ENCODE results near the gene LARGE2.

LARGE2 gene

DNA sequence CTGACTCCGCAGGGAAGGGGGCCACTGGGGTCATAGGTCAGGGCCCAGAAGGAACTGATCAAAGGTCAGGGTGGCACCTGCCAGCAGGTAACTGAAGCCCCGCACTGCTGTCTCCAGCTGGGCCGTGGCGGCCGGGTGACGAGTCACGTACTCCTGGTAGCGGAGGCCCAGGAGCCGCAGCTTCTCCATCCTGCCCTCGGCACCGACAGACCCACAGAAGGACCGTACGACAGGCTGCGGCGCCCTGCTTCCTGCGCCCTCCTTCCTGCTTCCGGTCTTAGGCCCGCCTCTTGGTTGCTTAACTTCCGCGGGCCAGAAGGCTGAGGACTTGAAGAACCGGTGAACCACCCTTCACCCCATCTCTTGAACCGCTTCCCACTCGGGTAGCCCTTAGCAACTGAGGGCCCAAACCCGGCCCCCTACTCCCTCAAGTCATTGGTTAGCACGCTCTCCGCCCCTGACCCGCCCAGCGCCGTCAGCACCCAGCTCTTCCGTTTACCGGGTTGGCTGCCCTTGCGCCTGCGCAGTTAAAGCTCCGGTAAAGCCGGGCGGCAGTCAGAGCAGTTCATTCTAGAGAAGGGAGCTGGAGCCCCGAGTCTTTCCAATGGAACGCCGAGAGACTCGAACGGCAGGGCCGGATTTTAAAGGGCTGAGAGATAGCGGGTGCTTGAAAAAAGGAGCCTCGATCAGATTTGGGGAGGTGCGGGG is 4.7 kb upstream of the LARGE2 start, which contains the start of gene PEX16:
PEX16 (minus strand) TSS at position 255 of the 708 bp plus-strand sequence; CDS start at position 189, 66 bp downstream.
- DNase-seq, result peak; percentile 87 to 93

DNA sequence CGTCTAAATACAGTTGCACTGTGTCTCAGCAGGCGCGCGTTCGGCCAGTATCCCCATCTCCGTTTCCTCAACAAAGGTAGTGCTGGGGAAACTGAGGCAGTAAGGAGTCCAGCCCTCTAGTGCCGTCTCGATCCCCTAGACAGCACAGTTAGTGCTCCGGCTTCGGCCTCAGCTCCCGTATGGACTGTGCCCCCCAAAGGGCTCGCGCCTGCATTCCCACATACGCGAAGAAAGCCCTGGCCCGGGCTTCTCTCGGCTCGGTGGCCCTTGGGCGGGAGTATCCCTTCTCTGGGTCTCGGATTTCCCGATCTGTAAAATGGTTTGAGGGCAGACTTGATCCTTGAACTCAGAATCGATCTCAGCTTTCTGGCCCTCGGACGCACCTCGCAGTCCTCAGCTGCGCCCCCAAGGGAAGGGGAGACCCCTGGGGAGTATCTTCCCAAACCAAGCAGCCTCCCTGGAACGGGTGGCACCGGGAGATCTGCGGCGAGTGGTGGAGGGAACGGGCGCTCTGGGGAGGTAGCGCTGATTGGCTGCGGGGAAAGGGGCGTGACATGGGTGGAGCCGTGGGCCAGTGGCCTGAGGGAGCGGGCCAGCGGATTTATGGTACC is 4.0 kb upstream of the LARGE2 start:
- DNase-seq, result peak in 1 of 2 experiments; percentile 63

DNA sequence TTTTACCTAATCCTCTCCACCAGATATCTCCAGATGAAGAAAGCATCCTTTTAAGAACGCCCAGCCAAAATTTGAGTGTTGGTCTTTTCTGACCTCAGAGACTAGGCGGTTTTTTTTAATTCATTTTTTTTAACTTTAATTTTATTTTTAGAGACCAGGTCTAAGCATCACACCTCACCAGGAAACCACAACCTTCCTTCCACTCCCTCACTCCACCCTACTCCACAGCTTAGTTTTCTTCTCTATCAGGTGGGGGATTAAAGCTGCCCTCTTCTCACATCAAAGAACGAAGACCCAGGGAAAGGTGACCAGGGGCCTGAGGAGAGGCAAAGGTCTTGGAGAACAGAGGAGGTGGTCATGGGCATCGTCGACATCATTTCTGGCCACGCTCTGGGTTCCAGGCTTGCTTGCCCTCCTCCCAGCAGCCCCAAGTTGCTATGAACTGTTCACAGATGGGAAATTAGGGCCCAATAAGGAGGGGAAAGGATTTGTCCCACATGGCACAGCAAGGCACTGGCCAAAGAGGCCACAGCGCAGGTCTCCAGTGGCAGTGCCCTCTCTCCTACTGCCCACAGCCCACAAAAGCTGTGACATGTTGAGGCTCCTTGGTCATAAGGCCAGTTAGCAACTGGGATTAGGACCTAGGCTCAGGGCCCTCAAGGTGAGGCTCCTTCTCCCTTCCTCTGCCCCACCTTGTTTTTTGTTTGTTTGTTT is 3.3 kb upstream of the LARGE2 start:
- DNase-seq, result no peak

DNA sequence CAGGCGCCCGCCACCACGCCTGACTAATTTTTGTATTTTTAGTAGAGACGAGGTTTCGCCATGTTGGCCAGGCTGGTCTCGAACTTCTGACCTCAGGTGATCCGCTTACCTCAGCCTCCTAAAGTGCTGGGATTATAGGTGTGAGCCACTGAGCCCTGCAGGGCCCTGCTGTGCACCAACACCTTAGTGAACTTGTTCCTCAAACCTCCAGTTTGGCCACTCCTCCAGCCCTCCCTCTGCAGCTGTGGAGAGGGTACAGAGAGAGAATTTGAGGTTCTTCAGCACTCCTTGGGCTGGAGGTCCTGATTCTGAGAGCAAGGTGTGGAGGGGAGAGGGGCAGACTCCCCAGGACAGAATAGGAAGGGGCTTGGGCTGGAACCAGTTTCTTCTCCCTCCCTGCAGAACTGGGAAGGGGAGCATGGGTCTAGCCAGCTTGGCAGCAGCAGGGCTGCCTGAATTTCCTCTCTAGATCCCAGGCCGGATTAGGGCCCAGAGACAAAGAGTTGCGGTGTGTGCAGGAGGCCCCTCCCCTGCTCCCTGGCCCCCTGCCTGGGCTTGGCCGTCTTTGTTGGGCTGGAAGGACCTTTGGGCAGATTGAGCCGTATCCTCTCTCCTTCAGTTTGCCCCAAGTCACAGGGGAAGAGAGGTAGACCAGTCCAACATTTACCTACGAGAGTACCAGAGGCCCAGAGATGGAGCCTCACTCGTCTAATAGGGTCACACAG is 2.5 kb upstream of the LARGE2 start:
- no peak for DNase-seq

DNA sequence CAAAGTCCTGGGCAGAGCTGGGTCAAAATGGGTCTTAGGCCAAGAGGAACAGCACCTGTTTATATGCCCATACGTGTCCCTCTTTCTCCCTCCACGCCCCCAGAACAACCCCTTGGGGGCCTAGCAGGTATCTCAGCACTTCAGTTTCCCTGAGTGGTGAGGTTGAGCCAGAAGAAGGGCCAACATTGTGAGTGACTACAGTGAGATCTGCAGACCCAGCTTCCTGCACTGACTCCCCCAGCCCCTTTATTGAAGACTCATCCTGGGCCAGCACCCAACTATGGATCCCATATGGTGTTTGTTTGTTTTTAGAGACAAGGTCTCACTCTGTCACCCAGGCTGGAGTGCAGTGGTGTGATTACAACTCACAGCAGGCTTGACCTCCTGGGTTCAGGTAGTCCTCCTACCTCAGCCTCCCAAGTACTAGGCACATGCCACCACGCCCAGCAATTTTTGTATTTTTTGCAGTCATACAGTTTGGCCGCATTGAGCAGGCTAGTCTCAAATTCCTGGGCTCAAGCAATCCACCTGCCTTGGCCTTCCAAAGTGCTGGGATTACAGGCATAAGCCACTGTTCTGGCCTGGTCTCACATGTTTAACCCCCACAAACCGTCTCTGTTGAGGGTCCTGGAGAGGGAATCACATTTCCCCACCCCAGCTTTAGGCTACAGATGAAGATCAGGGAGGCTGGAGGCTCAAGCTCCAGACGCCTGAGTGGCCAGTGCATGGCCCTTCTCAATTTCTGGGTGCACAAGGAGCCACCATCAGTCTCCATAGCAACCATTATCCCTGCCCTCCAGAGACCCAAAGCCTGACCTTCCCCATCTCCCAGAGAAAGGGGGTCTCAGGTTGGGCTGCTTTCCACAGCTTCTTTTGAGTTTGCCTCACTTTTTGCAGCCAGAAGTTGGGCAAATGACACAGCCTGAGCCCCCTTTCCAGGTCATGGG is 1.7 kb upstream of the LARGE2 start:
- DNase-seq, result no peak

DNA sequence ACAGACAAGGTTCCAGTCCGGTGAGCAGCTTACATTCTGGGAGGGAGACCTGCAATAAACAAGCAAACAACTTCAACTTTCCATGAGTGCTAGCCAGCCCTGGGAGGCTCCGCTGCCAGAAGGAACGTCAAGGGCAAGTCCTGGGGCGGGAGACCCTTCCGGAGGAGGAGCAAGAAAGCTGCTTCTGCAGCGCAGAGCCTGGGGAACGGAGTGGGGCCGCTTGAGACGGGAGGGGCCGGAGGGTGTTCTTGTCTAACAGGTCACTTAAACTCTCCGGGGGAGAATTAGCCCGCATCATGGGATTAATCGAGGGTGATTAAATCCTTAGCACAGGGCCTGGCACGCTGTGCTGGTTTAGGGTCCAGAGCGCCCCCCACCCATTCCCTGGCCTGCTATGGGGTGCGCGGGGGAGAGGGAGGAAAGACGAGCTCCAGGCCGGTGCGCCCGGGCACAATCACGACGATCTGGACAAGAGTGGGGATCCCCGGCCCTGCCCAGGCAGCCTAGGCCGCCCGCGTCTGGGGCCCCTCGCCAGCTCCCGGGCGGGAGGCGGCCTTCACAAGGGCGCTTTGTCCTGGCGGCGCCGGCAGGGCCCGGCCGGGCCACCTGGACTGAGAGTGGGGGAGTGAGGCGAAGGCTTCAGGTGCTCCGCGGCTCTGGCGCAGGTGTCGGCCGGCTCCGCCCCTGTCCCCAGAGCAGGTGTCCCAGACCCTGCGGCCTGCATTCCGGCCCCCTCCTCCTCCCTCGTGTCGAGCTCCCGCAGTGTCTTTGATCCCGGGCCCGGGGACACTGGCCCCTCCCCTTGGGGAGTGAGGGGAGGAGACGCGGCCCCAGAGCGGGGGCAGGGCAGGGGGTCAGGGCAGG is 663 bp upstream of the LARGE2 start:
- no peak for DNase-seq

DNA sequence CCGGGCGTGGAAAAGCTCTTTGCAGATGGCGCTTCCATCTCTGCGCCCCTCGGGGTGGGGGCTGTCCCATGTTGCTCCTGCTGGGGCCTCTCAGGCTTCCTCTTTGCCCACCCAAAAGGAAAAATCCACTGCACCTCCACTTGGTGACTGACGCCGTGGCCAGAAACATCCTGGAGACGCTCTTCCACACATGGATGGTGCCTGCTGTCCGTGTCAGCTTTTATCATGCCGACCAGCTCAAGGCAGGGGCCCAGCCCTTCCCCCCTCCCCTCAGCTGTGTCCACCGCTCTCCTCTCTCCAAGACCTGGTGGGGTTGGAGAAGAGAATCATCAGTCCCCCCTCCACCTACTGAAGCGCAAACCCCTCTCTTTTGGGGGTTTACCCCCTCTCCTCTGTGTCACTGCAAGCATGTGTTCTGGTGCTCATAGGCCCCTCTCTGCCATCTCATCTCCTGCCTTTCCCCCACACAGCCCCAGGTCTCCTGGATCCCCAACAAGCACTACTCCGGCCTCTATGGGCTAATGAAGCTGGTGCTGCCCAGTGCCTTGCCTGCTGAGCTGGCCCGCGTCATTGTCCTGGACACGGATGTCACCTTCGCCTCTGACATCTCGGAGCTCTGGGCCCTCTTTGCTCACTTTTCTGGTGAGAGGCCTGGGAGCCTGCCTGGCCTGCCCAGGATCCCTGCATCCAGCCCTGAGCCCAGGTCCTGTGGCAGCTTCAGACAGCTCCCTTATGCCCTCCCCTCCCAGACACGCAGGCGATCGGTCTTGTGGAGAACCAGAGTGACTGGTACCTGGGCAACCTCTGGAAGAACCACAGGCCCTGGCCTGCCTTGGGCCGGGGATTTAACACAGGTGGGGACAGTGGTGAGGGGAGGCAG is 1.8 kb downstream of the LARGE2 start:
- no peak for DNase-seq

DNA sequence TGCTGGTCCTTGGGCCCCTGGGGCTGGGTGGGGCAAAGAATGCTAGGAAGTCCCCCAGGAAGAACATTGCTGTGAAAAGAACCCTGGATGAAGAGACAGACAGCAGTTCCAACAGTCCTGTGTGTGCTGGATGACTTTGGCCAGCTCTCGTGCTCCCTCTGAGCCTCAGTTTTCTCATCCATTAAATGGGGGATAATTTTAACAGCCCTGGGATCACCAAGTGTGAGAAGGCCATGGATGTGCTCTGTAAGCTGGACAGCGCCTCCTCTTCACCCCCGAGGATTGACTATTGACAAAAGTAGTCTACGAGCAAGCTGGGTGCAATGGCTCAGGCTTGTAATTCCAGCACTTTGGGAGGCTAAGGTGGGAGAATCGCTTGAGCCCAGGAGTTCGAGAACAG is 2.5 kb downstream of the LARGE2 start:
- DNase-seq, result no peak

DNA sequence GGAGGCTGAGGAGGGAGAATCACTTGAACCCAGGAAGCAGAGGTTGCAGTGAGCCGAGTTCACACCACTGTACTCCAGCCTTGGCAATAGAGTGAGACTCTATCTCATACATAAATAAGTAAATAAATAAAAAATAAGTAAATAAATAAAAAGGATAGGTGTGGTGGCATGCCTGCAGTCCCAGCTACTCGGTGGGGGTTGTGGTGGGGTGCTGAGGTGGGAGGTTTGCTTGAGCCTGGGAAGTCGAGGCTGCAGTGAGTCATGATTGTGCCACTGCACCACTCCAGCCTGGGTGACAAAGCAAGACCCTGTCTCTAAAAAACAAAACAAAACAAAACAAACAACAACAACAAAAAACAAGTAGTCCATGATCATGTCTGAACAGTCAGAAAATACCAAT is 3.1 kb downstream of the LARGE2 start:
- DNase-seq, result no peak

DNA sequence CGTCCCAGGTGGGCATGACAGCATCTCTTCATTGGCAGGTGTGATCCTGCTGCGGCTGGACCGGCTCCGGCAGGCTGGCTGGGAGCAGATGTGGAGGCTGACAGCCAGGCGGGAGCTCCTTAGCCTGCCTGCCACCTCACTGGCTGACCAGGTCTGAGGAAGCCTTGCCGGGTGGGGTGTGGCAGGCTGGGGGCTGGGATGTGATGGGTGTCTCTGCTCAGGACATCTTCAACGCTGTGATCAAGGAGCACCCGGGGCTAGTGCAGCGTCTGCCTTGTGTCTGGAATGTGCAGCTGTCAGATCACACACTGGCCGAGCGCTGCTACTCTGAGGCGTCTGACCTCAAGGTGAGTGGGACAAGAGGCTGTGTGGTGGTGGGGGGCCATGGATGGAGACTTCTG is 3.5 kb downstream of the LARGE2 start:
- DNase-seq, result no peak

DNA sequence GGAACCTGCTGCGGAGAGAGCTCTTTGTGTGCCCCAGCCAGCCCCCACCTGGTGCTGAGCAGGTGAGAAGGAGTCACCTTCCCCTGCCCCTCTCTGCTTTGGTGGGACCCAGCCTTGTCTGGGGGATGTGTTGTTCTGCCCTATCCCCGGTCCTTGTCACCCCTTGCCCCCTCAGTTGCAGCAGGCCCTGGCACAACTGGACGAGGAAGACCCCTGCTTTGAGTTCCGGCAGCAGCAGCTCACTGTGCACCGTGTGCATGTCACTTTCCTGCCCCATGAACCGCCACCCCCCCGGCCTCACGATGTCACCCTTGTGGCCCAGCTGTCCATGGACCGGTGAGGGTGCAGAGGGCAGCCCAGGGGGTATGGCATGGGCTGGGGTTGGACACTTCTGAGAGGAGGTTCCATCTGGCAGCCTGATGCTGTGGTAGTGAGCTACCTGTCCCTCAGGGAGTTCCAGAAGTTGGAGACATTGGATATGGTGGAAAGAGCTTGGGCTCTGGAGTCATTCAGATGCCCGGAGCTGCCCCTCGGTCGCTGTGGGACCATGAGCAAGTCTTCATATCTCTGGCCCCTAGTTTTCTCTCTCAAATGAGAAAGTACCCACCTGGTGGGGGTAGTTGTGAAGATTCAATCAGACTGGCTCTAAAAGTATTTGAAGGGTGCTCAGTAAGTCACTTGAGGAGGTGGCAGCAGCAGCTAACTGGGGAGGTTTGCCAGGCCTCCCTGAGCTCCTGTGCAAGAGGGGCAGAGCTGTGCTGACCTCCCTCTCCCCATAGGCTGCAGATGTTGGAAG is 4.3 kb downstream of the LARGE2 start:
- DNase-seq, result no peak

DNA sequence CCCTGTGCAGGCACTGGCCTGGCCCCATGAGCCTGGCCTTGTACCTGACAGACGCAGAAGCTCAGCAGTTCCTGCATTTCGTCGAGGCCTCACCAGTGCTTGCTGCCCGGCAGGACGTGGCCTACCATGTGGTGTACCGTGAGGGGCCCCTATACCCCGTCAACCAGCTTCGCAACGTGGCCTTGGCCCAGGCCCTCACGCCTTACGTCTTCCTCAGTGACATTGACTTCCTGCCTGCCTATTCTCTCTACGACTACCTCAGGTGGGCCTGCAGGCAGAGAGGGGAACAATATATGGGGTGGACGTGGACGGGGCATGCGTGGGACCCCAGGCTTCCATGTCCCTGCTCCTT is 4.9 kb downstream of the LARGE2 start:
- no peak for DNase-seq

DNA sequence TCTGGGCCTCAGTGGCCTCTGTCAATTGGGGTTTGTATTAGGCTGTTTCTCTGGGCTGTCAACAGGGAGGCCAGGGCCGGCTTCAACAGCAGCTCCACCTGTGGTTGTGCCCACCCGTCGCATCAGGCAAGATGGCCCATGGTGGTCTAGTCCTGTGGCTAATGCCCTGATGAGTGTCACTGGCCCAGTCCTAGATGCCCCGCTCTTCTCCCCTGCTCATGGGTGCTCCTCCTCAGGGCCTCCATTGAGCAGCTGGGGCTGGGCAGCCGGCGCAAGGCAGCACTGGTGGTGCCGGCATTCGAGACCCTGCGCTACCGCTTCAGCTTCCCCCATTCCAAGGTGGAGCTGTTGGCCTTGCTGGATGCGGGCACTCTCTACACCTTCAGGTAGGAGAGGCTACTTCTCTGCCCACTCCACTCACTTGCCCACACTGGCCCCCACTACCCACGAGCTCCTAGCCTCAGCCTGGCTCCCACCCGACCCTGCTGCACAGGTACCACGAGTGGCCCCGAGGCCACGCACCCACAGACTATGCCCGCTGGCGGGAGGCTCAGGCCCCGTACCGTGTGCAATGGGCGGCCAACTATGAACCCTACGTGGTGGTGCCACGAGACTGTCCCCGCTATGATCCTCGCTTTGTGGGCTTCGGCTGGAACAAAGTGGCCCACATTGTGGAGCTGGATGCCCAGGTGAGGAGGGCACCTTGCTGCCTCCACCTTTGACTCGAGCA is 5.4 kb downstream of the LARGE2 start:
- DNase-seq, result no peak

DNA sequence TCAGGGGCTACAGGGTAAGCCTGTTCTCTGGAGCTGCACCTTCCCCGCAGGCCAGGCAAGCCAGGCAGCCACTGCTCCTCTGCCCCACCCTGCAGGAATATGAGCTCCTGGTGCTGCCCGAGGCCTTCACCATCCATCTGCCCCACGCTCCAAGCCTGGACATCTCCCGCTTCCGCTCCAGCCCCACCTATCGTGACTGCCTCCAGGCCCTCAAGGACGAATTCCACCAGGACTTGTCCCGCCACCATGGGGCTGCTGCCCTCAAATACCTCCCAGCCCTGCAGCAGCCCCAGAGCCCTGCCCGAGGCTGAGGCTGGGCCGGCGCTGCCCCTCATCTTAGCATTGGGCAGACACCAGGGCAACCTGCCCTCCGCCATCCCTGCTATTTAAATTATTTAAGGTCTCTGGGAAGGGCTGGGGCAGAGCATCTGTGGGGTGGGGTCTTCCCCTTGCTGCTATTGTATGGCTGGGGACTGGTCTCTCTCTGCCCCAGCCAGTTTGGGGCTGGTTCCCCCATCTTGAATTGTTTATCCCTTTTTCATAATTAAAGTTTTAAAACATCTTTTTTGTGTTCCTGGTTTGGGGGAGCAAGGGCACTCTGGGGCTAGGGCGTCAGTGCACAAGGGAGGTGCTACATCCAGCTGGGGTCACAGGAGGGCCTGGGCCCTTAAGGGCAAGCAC is 6.2 kb downstream of the LARGE2 start:
- no peak for DNase-seq

DNA sequence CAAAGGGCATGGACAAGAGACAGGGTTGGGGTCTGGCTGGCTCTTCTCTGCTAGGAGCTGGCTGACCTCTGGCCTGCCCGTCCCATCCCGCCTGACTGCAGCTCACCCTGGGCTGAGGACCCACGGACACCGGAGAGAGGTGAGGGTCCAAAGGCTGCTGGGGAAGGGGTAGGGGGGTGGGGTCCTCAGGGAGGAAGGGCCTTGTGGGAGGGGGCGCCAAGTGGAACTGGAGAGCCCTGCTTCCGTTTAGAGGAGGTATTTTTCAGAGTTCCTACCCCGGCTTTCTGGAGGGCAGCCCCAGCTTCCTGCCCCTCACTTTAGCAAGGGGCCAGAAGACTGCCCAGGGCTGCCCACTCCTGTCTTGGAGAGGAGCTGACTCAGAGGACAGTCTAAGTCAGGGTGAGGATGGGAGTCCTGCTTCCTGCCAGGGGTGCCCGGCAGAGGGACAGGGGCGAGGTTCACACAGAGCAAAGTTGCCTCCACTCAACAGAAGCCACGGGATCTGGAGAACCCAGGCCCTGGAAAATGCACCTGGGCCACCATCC is 7.1 kb downstream of the LARGE2 start:
- no peak for DNase-seq

DNA sequence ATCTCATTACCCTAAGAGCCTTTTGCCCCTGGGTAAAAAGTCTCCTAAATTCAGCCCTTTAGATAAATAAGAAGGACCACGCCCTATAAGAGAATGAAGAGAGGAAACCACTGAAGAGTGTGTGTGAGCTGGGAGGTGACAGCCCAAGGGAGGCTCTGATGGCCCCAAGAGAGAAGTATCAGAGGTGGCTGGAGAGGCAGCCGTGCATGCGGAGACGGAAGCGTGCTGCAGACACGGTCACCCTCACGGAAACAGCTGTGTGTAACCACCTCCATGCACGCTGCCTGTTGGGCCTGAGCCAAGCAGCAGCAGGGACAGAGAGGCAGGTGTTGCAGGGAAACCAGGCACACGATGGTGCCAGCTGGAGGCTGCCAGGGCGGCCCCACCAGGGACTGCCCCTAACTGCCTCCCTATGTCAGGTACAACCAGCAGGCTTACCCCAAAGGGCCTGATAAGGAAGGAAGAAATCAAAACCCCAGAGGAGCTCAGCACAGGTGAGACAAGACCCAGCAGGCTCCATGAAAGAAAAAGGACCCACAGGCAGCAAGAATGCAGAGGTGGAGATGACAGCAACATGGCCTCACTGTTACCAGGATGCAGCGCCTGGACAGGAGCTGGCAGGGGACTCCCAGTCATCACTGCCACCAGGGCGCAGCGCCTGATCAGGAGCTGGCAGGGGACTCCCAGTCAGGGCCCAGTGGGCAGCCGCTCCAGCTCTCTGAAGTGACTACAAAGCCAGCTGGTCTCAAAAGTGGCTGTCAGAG is 7.8 kb downstream of the LARGE2 start:
- DNase-seq, result no peak
